Peyer's patch (tissue), 4 donors: ENCODE results near the gene ZNF518B.

Experiments
- POLR2A ChIP-seq, 2 donors: fragments of 450-650 bp; IDR thresholded peaks; one replicate each; pipeline ENCODE4 v1.5.1; 2017; ENCODE audit warnings: antibody characterized with exemption in 2 of 2, mild to moderate bottlenecking in 2 of 2, moderate library complexity in 2 of 2
- TF ChIP-seq, protein P1 (sequence below), 6 experiments: fragments of 450-650 bp in 4 of 6; fragments of 200-600 bp in 2 of 6; sonication (generic) in 1 of 6; IDR thresholded peaks; one replicate each; pipeline ENCODE4 v1.5.1; 2017 to 2019; ENCODE audit warnings: antibody characterized with exemption in 6 of 6, mild to moderate bottlenecking in 3 of 6, moderate library complexity in 1 of 6

DNA sequence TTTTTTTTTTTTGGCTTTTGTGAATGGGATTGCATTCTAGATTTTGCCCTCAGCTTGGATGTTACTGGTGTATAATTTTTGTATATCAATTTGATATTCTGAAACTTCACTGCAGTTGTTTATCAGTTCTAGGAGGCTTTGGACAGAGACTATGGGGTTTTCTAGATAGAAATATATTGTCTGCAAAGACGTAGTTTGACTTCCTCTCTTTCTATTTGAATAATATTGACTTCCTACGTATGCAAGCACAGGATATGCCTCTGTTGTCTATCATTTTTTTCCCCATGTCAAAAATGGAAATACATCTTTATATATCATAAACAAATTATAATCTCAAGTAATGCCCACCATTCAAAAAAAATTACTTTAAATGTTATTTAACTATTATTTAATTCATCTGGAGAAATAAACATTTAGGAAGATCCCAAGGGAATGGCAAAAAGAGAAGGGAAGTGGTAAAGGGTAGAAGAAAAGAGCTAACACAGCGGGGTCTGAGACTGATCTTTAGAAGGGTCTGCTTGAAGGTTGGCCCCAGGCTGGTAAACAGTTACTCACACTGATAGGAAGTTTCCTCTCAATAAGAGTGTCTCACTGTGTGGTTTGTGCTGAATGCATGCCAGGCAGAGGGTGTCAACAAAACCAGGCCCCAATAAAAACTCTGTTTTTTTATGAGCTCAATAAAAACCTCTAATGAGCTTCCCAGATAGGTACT is 35.7 kb downstream of the ZNF518B start:
- TF ChIP-seq, protein P1, sequence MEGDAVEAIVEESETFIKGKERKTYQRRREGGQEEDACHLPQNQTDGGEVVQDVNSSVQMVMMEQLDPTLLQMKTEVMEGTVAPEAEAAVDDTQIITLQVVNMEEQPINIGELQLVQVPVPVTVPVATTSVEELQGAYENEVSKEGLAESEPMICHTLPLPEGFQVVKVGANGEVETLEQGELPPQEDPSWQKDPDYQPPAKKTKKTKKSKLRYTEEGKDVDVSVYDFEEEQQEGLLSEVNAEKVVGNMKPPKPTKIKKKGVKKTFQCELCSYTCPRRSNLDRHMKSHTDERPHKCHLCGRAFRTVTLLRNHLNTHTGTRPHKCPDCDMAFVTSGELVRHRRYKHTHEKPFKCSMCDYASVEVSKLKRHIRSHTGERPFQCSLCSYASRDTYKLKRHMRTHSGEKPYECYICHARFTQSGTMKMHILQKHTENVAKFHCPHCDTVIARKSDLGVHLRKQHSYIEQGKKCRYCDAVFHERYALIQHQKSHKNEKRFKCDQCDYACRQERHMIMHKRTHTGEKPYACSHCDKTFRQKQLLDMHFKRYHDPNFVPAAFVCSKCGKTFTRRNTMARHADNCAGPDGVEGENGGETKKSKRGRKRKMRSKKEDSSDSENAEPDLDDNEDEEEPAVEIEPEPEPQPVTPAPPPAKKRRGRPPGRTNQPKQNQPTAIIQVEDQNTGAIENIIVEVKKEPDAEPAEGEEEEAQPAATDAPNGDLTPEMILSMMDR (IDR thresholded peaks at IDR 0.05) = no peak
- TF ChIP-seq POLR2A (IDR thresholded peaks at IDR 0.05) = no peak
